GM19438 (cell line): ENCODE measurements around the gene BEND5.

Experiments used
- ATAC-seq: cut with Tn5 transposase; IDR thresholded peaks from one replicate; pipeline ENCODE4 v1.9.1; 2021; ENCODE audit warnings: low read depth; ENCODE audit not compliant: unreplicated experiment

Gene BEND5

DNA sequence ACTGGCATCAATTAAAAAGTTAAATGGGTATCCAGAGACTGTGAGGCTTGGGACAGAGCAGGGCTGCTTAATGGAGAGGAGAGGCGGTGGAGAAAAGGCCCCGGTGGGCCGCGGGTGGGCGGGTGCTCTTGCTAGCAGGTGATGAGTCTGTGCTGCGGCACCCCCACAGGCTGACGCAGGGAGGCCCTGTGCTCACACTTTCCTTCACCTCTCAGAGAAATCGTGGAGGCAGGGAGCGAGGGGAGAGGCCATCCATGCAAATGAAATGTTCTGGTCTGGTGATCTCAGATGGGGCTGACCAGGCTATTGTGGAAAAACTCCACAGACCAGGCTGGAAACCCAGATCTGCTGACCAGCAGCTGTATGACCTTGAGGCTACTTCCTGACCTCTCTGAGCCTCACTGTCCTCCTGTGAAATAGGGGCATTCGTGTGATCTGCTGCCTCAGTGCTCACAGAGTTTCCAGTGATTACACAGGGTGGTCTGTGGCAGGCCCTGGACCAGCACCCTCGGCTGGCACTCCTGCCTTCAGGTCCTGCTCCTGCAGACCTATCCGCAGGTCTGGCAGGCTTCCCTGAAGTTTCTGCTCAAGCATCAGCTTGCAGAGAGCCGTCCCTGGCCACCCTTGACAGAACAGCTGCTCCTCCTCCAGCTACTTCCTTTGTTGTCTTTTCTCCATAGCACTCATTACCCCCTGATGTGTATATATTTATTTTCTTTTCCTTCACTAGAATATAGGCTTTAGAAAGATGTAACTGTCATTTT, 89.2 kb downstream of the BEND5 start:
- ATAC-seq = no peak

DNA sequence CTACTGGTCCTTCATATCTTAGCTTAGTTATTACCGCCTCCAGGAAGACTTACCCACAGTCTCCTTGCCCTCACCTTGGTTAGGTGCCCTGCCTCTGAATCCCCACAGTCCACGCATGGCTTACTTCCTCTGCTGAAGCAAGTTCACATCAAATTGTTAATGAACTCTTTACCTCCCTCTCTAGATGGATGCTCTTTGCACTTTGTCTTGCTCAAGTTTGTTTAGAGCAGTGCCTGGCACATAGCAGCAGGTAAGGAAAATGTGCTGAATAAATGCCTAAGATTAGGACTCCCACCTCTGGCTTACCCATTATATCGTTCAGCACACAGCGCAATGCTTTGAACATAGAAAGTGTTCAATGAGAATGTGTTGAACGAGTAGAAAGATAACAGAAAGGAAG, 90.5 kb downstream of the BEND5 start:
- ATAC-seq = no peak

GRCh38 chr1:48684381-48684780, 92.3 kb downstream of the BEND5 start:
- ATAC-seq = no peak

DNA sequence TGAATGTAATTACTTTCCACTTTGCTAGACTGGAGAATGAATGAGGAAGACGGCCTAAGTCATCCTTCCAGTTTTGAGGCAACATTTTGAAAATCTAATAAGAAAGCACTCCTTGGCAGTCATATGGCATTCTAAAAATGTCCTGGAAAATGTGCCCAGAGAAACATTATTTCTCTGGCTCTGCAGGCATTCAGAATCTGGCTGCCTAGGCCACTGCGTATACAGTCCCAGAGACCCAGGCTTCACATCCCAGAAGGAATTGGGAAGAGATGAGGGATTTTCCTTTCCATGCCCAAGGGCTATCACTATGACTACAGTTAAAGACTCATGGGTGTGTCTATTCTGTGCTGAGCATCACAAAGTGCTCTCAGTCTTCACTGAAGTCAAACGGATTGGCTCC, 92.9 kb downstream of the BEND5 start:
- no peak for ATAC-seq

- no peak for ATAC-seq
These were observed 95.0 kb downstream of the BEND5 start for GRCh38 chr1:48681476-48682305.

- ATAC-seq = no peak
These were observed 96.2 kb downstream of the BEND5 start for GRCh38 chr1:48680411-48681035.

DNA sequence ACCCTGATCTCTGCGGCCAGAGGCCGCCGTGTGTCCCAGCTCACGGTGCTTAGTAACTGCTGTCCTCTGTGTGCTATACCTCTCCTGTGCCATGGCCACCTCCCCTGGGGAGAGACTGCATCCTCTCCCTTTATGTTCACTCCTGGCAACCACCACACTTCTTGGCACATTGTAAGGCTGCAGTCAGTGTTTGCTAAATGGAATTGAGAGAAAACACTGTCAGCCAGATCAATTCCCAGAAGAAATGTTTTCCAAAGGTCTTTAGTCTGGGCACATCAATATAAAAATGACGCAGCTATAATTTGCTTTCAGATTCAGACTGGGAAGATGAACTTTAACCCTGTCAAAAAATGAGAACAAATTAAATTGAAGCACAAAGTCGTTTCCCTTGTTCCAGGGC, 96.8 kb downstream of the BEND5 start:
- no peak for ATAC-seq

DNA sequence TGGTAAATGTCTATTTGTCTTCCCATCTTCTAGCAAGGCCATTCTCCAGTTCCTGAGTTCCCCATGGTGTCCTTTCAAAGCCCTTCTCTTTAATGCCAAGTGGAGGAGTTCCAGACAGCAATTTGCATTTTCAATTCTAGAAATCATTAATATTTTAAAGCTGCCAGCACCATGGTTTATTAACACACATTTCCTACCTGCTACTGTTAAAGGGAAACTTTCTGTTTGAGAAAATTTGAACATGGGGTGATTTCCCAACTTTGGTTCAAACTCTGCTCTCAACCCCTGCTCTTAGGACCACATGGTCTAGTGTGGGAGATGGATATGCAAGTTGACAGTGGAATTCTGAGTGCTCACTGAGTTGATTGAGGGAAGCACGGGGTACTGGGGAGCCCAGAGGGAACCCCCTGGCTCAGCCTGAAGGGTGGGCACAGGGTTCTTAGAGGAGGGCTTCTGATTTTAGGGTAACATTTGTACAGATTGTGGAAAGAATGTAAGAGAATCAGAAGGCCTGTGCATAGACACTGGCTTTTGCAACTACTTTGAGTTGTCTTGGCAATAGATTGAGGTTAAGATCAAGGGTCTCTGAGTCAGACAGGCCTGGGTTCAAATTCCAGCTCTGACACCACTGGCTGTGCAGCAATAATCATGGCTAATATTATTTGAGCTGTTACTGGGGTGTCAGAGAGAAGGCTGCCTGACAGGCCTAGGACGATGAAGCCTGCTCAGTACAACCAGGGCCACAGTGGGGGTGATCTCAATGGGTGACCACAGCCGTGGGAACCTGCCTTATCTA, 97.8 kb downstream of the BEND5 start:
- peak; percentile 44 for ATAC-seq
